Peyer's patch (tissue), 4 donors: ENCODE data around the gene TEDC1. TPM values are rescaled to one million over a fixed set of nuclear protein-coding genes. Genes with fewer than 3 reads are reported as not detected.
A peak's percentile ranks its signal among the peaks of the same experiment; 100 is the strongest.

Experiments used
- DNase-seq, 3 donors: peaks; one replicate each; pipeline ENCODE4 v3.0.0-alpha.2; 2017 to 2019
- H3K27ac ChIP-seq, 4 donors: fragments of 200-600 bp; sonication (generic); one replicate each; pipeline ENCODE4 v1.5.1; 2016 to 2019
- H3K27me3 ChIP-seq, 2 donors: fragments of 200-600 bp; sonication (generic); one replicate each; pipeline ENCODE4 v1.5.1; 2019
- H3K36me3 ChIP-seq, 3 donors: fragments of 200-600 bp; sonication (generic); one replicate each; pipeline ENCODE4 v1.5.1; 2016 to 2019
- H3K4me1 ChIP-seq, 4 donors: fragments of 200-600 bp; sonication (generic); one replicate each; pipeline ENCODE4 v1.5.1; 2016 to 2019
- H3K4me3 ChIP-seq, 4 donors: fragments of 200-600 bp; sonication (generic); 1 replicate in 3 of 4; 2 replicates in 1 of 4; pipeline ENCODE4 v1.5.1; 2016 to 2019; ENCODE audit warnings: mild to moderate bottlenecking in 1 of 4
- H3K9me3 ChIP-seq, 4 donors: fragments of 200-600 bp; sonication (generic); one replicate each; pipeline ENCODE4 v1.5.1; 2016 to 2019; ENCODE audit warnings: mild to moderate bottlenecking in 1 of 4
- POLR2A ChIP-seq, 2 donors: fragments of 450-650 bp; IDR thresholded peaks; one replicate each; pipeline ENCODE4 v1.5.1; 2017; ENCODE audit warnings: antibody characterized with exemption in 2 of 2, mild to moderate bottlenecking in 2 of 2, moderate library complexity in 2 of 2
- total RNA-seq, 4 donors: library from RNA; depleted of rRNA; stranded (reverse); fragments of >200 nt; gene quantifications; one replicate each; pipeline ENCODE4 v1.1.0, GENCODE V29; 2016
- TF ChIP-seq, protein P1 (sequence below), 6 experiments: fragments of 450-650 bp in 4 of 6; fragments of 200-600 bp in 2 of 6; sonication (generic) in 1 of 6; IDR thresholded peaks; one replicate each; pipeline ENCODE4 v1.5.1; 2017 to 2019; ENCODE audit warnings: antibody characterized with exemption in 6 of 6, mild to moderate bottlenecking in 3 of 6, moderate library complexity in 1 of 6

Gene TEDC1
- total RNA-seq, 4 donors from 2014 or later = 7.0 to 42.1 (median 15.1) TPM

DNA sequence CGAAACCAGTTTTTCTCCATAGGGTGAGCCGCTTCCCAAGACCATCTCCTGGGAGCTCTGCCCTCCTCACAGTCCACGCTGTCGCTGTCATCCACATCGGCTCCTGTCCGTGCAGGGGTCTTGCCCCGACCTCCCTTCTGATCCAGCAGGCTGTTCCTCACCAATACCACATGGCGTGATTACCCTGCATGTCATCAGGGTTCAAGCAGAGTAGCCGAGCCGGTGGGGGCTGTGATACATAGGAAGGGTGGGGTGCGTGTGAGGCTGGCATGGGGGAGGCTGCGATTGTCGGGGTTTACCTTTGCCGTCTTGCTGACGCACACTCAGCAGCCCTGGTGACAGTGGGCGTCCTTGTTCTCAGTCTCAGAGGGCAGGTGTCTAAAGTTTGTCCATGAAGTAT is 17.0 kb downstream of the TEDC1 start:
- Histone ChIP-seq H3K9me3 (no peaks in the 10 kb centered on the region), H3K4me1 (no peaks in the 10 kb centered on the region), H3K27ac (no peak overlapping the region), H3K36me3 (no peaks in the 10 kb centered on the region), H3K27me3 (no peaks in the 10 kb centered on the region), H3K4me3 (no peak overlapping the region)
- TF ChIP-seq, protein P1, sequence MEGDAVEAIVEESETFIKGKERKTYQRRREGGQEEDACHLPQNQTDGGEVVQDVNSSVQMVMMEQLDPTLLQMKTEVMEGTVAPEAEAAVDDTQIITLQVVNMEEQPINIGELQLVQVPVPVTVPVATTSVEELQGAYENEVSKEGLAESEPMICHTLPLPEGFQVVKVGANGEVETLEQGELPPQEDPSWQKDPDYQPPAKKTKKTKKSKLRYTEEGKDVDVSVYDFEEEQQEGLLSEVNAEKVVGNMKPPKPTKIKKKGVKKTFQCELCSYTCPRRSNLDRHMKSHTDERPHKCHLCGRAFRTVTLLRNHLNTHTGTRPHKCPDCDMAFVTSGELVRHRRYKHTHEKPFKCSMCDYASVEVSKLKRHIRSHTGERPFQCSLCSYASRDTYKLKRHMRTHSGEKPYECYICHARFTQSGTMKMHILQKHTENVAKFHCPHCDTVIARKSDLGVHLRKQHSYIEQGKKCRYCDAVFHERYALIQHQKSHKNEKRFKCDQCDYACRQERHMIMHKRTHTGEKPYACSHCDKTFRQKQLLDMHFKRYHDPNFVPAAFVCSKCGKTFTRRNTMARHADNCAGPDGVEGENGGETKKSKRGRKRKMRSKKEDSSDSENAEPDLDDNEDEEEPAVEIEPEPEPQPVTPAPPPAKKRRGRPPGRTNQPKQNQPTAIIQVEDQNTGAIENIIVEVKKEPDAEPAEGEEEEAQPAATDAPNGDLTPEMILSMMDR (IDR thresholded peaks at IDR 0.05) = no peak
- no peak for TF ChIP-seq POLR2A (IDR thresholded peaks at IDR 0.05)
- DNase-seq = no peak

DNA sequence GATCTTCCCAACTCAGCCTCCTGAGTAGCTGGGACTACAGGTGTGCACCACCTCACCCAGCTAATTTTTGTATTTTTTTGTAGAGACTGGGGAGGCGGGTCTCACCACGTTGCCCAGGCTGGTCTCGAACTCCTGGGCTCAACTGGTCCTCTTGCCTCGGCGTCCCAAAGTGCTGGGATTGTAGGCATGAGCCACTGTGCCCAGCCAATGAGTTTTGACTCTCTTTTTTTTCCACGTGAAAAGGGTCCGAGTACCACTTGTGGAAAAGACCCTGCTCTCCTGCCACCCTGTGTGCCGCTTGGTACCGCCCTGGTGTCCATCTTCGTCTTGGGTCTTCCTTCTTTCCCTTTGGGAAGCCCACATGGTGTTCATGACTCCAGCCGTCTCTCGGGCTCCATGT is 17.6 kb downstream of the TEDC1 start:
- no peaks in the 10 kb centered on the region for H3K4me1 ChIP-seq
- no peak overlapping the region for H3K4me3 ChIP-seq
- H3K27me3 ChIP-seq = no peaks in the 10 kb centered on the region
- TF ChIP-seq, protein P1 (IDR thresholded peaks at IDR 0.05) = no peak
- no peak for TF ChIP-seq POLR2A (IDR thresholded peaks at IDR 0.05)
- DNase-seq = no peak
- H3K36me3 ChIP-seq = no peaks in the 10 kb centered on the region
- H3K27ac ChIP-seq = no peak overlapping the region
- H3K9me3 ChIP-seq = no peaks in the 10 kb centered on the region

DNA sequence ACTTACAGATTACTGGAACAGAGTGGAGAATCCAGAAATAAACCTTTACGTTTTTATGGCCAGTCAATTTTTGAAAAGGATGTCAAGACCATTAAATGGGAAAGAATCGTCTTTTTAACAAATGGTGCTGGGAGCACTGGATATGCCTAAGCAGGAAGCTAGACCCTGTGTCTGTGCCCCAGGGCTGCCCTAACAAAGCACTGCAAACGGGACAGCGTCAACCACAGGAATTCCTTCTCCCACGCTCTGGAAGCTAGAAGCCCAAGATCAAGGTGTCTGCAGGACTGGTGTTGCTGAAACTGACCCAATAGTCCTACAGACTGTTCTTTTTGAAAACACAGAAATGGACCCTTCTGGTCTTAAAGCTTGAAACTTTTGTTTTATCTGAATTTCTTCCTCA is 26.1 kb downstream of the TEDC1 start:
- Histone ChIP-seq H3K4me3 (no peak overlapping the region), H3K36me3 (no peaks in the 10 kb centered on the region), H3K4me1 (no peaks in the 10 kb centered on the region), H3K27ac (no peak overlapping the region), H3K9me3 (no peaks in the 10 kb centered on the region), H3K27me3 (no peaks in the 10 kb centered on the region)
- TF ChIP-seq POLR2A (IDR thresholded peaks at IDR 0.05) = no peak
- TF ChIP-seq, protein P1 (IDR thresholded peaks at IDR 0.05) = no peak
- DNase-seq = no peak

DNA sequence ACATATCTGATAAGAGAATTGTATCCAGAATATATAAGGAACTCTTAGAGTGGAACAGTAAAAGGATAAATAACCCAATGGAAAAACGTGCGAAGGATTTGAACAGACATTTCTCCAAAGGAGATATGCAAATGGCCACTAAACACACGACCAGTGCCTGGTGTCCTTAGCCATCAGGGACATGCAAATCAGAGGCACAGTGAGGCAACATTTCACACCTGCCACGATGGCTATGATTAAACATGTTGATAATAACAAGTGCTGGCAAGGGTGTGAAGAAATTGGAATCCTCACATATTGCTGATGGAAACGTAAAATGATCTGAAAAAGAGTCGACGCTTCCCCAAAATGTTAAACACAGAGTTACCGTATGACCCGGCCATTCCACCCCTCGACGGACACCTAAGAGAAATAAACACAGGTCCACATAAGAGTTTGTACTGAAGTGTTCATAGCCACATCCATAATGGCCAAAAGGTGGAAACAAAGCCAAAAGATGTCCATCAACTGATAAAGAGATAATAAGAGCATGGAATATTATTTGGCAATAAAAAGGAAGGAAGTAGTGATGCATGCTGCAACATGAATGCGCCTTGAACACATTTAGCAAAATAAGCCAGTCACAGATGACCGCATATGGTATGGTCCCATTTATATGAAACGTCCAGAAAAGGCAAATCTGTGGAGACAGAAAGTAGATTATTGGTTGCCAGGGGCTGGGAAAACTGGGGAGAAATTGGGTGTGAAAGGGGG is 29.1 kb downstream of the TEDC1 start:
- Histone ChIP-seq H3K27me3 (no peaks in the 10 kb centered on the region), H3K27ac (no peak overlapping the region), H3K36me3 (no peaks in the 10 kb centered on the region), H3K4me1 (no peaks in the 10 kb centered on the region), H3K9me3 (no peaks in the 10 kb centered on the region), H3K4me3 (no peak overlapping the region)
- no peak for DNase-seq
- TF ChIP-seq POLR2A (IDR thresholded peaks at IDR 0.05) = no peak
- TF ChIP-seq, protein P1 (IDR thresholded peaks at IDR 0.05) = no peak

DNA sequence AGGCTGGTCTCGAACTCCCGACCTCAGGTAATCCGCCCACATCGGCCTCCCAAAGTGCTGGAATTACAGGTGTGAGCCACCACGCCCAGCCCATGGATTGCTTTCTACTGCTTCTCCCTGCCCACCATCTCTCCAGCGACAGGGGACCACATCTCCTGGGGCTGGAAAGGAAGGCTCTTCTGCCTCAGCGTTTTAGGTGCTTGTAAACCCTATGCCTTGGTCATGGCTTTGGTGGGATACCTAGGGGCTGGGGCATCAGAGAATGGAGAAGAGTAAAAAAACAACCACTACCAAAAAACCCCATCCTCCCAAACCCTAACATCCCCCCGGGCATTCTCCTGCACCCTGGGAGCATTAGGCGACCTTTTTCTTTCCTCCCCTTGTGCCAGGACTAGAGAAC is 34.3 kb downstream of the TEDC1 start:
- Histone ChIP-seq H3K9me3 (no peaks in the 10 kb centered on the region), H3K27me3 (peaks cover 0 to 12% of the 10 kb centered on the region in 2 donors), H3K27ac (no peak overlapping the region), H3K4me3 (no peak overlapping the region), H3K4me1 (peaks cover 0 to 35% (median 30%) of the 10 kb centered on the region in 4 donors), H3K36me3 (no peaks in the 10 kb centered on the region)
- no peak for TF ChIP-seq POLR2A (IDR thresholded peaks at IDR 0.05)
- no peak for DNase-seq

DNA sequence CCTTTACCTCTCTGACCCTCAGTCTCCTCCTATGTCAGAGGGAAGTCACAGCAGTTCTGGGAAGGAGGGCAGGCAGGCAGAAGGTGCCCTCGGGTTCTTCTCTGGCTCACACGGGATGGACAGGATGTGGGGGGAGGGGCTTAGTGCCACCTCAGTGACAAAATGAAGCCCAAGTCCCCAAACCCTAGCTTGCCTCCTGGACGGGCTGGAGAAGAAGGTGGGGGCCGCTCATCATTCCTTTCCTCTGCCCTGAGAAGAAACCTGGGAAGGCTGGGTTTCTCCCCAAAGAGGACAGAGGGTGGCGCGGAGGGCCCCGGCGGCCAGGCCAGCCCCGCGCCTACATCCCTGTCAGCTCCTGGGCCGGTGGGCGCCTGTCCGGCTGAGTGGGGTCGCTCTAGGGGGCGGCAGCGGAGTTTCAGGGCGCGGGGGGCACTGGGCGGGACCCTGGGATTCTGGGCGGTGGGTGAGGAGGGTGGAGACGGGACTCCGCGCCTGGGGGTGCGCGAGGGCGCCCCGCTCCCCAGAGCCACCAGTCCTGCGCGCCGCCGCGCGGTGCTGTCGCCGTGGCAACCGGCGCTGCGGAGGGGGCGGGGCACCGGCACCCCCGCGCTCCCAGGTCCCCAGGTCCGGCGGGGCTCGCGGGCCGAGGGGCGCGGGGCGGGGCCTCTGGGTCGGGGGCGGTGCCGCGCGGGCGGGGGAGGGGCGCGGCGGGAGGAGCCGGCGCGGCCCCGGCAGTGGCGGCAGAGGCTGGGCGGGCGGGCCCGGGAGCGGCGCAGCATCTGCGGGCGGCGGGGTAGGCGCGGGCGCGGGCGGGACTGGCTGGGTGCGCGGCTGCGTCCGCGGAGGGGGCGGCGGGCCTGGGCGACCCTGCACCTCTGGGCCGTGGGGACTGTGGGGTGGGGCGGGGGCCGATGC is 35.1 kb downstream of the TEDC1 start, which contains the start of gene TMEM121:
Gene TMEM121, plus strand, starts transcription at position 723 of the 915 bp plus-strand sequence. CDS start 2,252 bp downstream, outside the sequence.
- H3K36me3 ChIP-seq = no peaks in the 10 kb centered on the region
- H3K9me3 ChIP-seq = no peaks in the 10 kb centered on the region
- no peak for DNase-seq
- H3K4me3 ChIP-seq = peak within 1 kb of the TSS; percentile 22 to 67 (median 58)
- H3K27me3 ChIP-seq = peaks cover 0 to 12% of the 10 kb centered on the region in 2 donors
- peaks cover 0 to 35% (median 30%) of the 10 kb centered on the region in 4 donors for H3K4me1 ChIP-seq
- no peak for TF ChIP-seq POLR2A (IDR thresholded peaks at IDR 0.05)
- TF ChIP-seq, protein P1 (IDR thresholded peaks at IDR 0.05) = no peak
- H3K27ac ChIP-seq = peak within 1 kb of the TSS in 2 of 4 donors; percentile 17 to 22
